Tibial artery (tissue), 4 donors: Measurements from ENCODE around the gene ACSBG1.
A peak's percentile ranks its signal among the peaks of the same experiment; 100 is the strongest.

ENCODE experiments used
- DNase-seq, 2 donors: peaks; one replicate each; pipeline ENCODE4 v3.0.0-alpha.2; 2019
- H3K27ac ChIP-seq, 2 donors: fragments of 200-600 bp; sonication (generic) in 1 of 2; 1 replicate in 1 of 2; 2 replicates in 1 of 2; pipeline ENCODE4 v1.5.1; 2018 to 2019; ENCODE audit warnings: mild to moderate bottlenecking in 1 of 2
- H3K27me3 ChIP-seq, 2 donors: fragments of 200-600 bp; sonication (generic) in 1 of 2; one replicate each; pipeline versions ENCODE4 v1.5.1 to v1.6.0; 2016 to 2019
- H3K36me3 ChIP-seq, 3 donors: fragments of 200-600 bp; sonication (generic) in 2 of 3; one replicate each; pipeline ENCODE4 v1.5.1; 2016 to 2019; ENCODE audit warnings: mild to moderate bottlenecking in 2 of 3
- H3K4me1 ChIP-seq, 4 donors: fragments of 200-600 bp; sonication (generic) in 2 of 4; 1 replicate in 3 of 4; 2 replicates in 1 of 4; pipeline ENCODE4 v1.5.1; 2016 to 2019
- H3K4me3 ChIP-seq, 2 donors: fragments of 200-600 bp; sonication (generic) in 1 of 2; 1 replicate in 1 of 2; 2 replicates in 1 of 2; pipeline ENCODE4 v1.5.1; 2018 to 2019; ENCODE audit warnings: mild to moderate bottlenecking in 2 of 2
- H3K9me3 ChIP-seq, 3 donors: fragments of 200-600 bp; sonication (generic) in 1 of 3; one replicate each; pipeline ENCODE4 v1.5.1; 2016 to 2019
- intact Hi-C: fragments of 100-400 bp; cut with DNase I; formaldehyde crosslinking; loops from one replicate; pipeline ENCODE4 v1.15.0; 2023; ENCODE audit warnings: low total_unique reads
- TF ChIP-seq, protein P1 (sequence below), 2 experiments: fragments of 200-600 bp in 1 of 2; fragments of 450-650 bp in 1 of 2; IDR thresholded peaks; one replicate each; pipeline ENCODE4 v1.5.1; 2017 to 2019; ENCODE audit warnings: antibody characterized with exemption in 2 of 2, mild to moderate bottlenecking in 1 of 2, moderate library complexity in 1 of 2

ACSBG1 gene

DNA sequence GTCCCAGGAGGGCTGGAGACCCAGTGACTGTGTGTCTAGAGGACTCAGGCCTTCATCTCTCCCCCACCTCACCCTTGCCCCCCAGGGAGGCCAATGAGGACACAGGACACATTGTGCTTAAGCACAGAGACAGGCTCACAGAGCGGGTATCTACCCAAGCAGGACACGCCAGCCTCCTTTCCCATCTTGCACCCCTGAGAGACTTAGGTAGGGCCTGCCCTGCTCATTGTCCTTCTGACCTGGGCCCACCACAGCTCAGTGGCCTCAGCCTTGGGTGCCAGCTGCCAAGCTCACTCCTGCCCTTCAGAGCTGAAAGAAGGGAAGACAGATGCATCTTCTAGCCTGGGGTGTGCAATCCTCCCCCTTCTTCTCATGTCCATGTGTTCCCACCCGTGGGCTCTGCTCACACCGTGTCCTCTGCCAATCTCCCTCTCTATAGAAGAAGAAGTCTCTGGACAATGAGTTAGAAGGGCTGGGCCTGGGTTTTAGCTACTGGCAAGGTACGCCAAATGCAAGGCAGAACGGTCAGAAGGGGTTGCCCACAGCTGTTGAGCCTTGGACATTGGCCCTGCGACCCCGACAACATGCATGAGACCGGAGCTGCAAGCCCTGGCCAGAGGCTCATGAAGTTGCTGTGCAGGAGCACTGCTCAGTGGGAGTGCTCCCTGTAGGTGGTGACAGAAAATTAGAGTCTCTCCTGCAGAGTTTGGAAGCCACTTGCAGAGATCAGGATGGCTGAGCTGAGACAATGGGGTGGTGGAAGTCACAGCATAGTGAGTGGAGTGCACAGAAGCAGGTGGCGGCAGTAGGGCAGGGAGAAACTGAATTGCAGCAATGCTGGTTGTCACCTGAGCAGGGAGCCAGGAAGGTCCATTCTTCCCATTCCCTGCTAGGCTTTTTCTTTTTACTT, 32.8 kb downstream of the ACSBG1 start:
- H3K27me3 ChIP-seq, result no peaks in the 10 kb centered on the region
- H3K36me3 ChIP-seq, result no peaks in the 10 kb centered on the region
- H3K27ac ChIP-seq, result no peak overlapping the region
- TF ChIP-seq, protein P1, sequence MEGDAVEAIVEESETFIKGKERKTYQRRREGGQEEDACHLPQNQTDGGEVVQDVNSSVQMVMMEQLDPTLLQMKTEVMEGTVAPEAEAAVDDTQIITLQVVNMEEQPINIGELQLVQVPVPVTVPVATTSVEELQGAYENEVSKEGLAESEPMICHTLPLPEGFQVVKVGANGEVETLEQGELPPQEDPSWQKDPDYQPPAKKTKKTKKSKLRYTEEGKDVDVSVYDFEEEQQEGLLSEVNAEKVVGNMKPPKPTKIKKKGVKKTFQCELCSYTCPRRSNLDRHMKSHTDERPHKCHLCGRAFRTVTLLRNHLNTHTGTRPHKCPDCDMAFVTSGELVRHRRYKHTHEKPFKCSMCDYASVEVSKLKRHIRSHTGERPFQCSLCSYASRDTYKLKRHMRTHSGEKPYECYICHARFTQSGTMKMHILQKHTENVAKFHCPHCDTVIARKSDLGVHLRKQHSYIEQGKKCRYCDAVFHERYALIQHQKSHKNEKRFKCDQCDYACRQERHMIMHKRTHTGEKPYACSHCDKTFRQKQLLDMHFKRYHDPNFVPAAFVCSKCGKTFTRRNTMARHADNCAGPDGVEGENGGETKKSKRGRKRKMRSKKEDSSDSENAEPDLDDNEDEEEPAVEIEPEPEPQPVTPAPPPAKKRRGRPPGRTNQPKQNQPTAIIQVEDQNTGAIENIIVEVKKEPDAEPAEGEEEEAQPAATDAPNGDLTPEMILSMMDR (IDR thresholded peaks at IDR 0.05), result no peak
- H3K9me3 ChIP-seq, result no peaks in the 10 kb centered on the region
- no peaks in the 10 kb centered on the region for H3K4me1 ChIP-seq
- no peak overlapping the region for H3K4me3 ChIP-seq
- no peak for DNase-seq
- intact Hi-C loops, result no loop called here

DNA sequence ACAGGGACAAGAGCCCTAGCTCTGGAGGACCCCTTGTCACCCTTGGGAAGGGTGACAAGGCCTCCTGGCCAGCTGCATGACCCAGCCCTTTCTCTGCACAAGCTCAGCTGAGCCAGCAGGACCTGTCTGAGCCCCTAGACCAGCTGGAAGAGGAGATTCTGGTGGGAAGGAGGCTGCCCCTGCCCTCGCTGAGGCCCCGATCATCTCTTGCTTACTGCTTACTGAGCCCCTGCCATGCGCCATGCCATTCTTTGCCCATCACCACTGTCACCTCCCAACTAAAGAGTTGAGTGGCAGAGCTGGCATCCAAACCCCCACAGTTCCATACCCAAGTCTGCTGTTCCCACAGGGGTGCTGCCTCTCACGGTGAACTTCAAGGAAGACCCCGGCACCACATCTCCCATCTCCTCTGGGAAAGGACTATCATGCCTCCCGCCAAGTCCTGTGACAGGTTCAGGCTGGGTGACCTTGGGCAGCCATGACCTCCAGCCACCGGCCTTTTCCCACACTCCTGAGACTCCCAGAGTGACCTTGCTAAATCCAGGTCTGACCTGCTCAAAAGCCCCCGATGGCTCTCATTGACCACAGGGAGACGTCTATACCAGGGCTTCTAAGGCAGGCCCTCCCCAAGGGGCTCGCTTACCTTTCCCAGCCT, 34.0 kb downstream of the ACSBG1 start:
- Histone ChIP-seq H3K27ac (no peak overlapping the region), H3K36me3 (no peaks in the 10 kb centered on the region), H3K4me3 (no peak overlapping the region), H3K27me3 (no peaks in the 10 kb centered on the region), H3K4me1 (no peaks in the 10 kb centered on the region), H3K9me3 (no peaks in the 10 kb centered on the region)
- TF ChIP-seq, protein P1 (IDR thresholded peaks at IDR 0.05), result no peak
- no peak for DNase-seq
- intact Hi-C loops, result no loop called here

DNA sequence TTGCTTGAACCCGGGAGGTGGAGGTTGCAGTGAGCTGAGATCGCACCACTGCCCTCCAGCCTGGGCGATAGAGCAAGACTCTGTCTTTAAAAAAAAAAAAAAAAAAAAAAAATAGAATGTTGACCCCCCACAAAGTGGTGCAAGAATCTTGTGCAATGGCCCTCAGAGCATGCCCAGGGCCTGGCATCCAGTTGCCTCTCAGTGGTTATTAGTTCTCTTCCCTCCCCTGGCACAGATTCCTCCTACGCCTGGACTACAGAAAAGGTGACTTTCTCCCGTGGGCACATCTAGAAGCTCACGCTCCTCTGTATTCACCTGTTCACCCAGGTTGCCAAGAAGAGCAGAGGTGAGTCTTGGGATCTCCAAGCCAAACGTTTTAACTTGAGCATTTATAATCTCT, 36.7 kb downstream of the ACSBG1 start:
- intact Hi-C loops, result loop anchor here (5.0 kb wide), 2 partner anchors 65 to 85 kb away; partner anchors contain the start of gene CIB2
- H3K4me1 ChIP-seq, result no peaks in the 10 kb centered on the region
- no peak for DNase-seq
- no peaks in the 10 kb centered on the region for H3K27me3 ChIP-seq
- no peaks in the 10 kb centered on the region for H3K36me3 ChIP-seq
- H3K9me3 ChIP-seq, result no peaks in the 10 kb centered on the region
- H3K27ac ChIP-seq, result no peak overlapping the region
- H3K4me3 ChIP-seq, result no peak overlapping the region
- TF ChIP-seq, protein P1 (IDR thresholded peaks at IDR 0.05), result no peak

DNA sequence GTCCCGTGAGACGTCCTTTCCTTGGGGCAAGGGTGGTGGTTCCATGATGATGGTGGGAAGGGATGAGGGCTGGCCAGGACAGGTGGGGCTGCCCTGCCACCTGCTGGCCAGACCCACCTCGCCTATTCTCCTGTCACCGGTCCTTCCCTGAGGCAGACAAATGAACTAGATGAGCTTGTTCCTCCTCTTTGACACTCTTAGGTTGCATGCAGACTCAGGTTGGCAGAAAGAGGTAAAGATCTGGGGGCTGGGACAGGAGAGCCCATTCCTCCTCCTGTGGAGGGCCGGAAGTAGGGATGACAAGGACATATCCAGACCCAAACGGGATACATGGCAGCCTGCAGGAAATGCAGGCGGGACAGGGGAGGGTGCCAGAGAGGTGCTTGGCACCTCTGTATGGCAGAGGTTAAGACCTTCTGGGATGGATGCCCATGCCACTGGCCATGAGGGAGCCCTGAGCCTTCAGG, 38.6 kb downstream of the ACSBG1 start:
- Histone ChIP-seq H3K36me3 (no peaks in the 10 kb centered on the region), H3K4me1 (no peaks in the 10 kb centered on the region), H3K9me3 (no peaks in the 10 kb centered on the region), H3K4me3 (no peak overlapping the region), H3K27ac (no peak overlapping the region), H3K27me3 (no peaks in the 10 kb centered on the region)
- DNase-seq, result no peak
- TF ChIP-seq, protein P1 (IDR thresholded peaks at IDR 0.05), result peak; percentile 82 to 83
- intact Hi-C loops, result loop anchor here (5.0 kb wide), 2 partner anchors 63 to 83 kb away; partner anchors contain the start of gene CIB2

DNA sequence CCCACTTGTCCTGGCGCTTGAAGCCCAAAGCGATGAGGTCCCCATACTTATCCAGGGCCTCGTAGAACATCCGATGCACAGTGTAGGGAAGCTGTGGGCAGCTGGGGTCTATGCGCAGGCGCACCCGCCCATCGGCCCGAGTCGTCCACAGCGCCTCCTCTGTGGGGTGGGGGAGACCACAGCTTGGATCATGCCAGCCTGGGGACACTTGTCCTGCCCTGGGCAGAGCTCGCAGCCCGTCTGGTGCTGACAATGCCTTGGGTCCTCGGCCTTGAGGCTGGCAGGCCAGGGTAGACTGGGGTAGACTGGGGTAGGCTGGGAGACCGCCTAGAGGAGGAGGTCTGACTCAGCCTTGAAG, 39.8 kb downstream of the ACSBG1 start:
- TF ChIP-seq, protein P1 (IDR thresholded peaks at IDR 0.05), result no peak
- intact Hi-C loops, result no loop called here
- Histone ChIP-seq H3K4me3 (no peak overlapping the region), H3K4me1 (no peaks in the 10 kb centered on the region), H3K36me3 (no peaks in the 10 kb centered on the region), H3K27me3 (no peaks in the 10 kb centered on the region), H3K9me3 (no peaks in the 10 kb centered on the region), H3K27ac (no peak overlapping the region)
- DNase-seq, result no peak
